Astrocyte (in vitro differentiated cells and primary cell): ENCODE data around the gene SAMMSON.

Source experiments
- EZH2 ChIP-seq: IDR thresholded peaks from 2 replicates; pipeline ENCODE4 v1.6.1; 2012; ENCODE audit warnings: mild to moderate bottlenecking, low read length, inconsistent platforms; ENCODE audit not compliant: insufficient read depth
- TF ChIP-seq, protein P1 (sequence below): IDR thresholded peaks from 2 replicates; pipeline ENCODE4 v1.5.1; 2011; ENCODE audit warnings: low read depth, mild to moderate bottlenecking, inconsistent platforms, low read length, moderate library complexity; ENCODE audit not compliant: insufficient read depth

DNA sequence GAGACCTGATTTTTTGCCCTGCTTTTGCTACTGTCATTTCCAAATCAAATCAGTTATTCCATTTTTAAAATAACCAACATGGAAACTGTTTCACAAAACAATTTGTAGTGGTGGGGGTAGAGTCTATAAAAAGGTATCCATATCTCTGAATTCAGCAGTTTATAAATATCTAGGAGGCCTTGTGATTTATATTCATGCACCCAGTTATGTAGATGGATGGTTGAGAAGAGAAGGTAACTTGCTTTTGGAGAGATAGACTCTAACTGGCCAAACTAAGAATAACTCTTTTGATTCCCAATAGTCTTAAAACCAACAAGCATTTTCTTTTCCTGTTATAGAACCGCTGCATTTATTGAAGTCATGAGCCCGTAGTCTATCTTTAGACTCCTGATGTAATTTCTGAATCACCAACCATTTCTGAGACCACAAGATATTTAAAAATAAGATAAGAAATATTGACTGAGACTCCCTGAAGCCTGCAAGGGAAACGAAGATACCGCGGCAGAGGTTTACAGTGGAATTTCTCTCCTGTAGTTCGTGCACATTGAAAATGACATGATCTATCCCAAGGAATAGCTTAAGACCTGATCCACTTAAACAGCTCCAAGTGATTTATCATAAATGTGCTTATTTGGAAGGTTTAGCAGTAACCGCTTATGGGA, 68.5 kb downstream of the SAMMSON start:
- TF ChIP-seq, protein P1, sequence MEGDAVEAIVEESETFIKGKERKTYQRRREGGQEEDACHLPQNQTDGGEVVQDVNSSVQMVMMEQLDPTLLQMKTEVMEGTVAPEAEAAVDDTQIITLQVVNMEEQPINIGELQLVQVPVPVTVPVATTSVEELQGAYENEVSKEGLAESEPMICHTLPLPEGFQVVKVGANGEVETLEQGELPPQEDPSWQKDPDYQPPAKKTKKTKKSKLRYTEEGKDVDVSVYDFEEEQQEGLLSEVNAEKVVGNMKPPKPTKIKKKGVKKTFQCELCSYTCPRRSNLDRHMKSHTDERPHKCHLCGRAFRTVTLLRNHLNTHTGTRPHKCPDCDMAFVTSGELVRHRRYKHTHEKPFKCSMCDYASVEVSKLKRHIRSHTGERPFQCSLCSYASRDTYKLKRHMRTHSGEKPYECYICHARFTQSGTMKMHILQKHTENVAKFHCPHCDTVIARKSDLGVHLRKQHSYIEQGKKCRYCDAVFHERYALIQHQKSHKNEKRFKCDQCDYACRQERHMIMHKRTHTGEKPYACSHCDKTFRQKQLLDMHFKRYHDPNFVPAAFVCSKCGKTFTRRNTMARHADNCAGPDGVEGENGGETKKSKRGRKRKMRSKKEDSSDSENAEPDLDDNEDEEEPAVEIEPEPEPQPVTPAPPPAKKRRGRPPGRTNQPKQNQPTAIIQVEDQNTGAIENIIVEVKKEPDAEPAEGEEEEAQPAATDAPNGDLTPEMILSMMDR = no peak
- no peak for TF ChIP-seq EZH2
